GM10266 (cell line): ENCODE results near the gene MAML2.

Source experiments
- DNase-seq: peaks from one replicate; pipeline ENCODE4 v3.0.0; 2012; ENCODE audit errors: extremely low spot score
- TF ChIP-seq, protein P1 (sequence below): IDR thresholded peaks from 2 replicates; pipeline ENCODE4 v1.5.1; 2012; ENCODE audit warnings: mild to moderate bottlenecking, low read depth; ENCODE audit not compliant: control insufficient read depth, insufficient read depth; ENCODE audit errors: missing control alignments

MAML2 gene

DNA sequence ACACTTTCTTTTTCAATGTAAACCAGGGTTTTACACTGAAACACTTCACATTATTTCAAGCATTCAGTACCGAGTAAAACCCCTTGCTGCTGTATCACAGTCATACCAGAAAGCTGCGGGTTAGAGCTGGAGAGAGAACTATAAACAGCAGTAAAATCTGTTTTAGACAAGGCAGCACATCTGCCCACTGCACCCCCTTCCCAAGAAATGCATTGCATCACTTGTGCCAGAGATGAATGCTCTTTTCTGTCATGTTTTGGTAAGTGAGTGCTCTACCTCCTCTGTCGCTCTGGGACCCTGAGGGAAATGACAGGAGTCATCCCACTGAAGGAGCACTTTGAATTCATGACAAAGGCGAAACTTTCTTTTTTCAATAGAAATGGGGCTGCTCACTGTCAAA is 107.2 kb downstream of the MAML2 start:
- no peak for DNase-seq
- TF ChIP-seq, protein P1, sequence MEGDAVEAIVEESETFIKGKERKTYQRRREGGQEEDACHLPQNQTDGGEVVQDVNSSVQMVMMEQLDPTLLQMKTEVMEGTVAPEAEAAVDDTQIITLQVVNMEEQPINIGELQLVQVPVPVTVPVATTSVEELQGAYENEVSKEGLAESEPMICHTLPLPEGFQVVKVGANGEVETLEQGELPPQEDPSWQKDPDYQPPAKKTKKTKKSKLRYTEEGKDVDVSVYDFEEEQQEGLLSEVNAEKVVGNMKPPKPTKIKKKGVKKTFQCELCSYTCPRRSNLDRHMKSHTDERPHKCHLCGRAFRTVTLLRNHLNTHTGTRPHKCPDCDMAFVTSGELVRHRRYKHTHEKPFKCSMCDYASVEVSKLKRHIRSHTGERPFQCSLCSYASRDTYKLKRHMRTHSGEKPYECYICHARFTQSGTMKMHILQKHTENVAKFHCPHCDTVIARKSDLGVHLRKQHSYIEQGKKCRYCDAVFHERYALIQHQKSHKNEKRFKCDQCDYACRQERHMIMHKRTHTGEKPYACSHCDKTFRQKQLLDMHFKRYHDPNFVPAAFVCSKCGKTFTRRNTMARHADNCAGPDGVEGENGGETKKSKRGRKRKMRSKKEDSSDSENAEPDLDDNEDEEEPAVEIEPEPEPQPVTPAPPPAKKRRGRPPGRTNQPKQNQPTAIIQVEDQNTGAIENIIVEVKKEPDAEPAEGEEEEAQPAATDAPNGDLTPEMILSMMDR = no peak

DNA sequence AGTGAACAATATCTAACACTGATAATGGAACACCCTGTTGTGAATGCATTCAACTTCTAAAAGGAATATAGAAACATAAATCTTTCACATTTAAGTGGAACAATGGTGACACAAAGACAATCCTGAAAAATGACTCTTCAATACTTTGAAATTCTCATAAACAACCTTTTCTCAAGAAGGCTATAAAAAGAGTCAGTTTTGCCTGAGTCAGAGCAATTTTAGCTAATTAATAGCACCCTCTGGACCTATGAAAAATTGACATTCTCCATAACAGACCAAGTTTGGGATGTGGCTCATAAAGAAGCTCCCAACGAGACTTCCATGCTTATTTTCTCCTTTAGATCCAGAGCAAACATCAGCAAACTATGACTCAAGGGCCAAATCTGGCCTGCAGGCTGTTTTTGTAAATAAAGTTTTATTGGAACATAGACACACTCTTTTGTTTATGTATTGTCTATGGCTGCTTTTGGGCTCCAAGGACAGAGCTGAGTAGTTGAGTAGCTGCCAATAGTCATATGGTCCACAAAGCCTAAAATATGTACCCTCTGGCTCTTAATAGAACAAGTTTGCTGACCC is 108.0 kb downstream of the MAML2 start:
- TF ChIP-seq, protein P1 = no peak
- DNase-seq = no peak

DNA sequence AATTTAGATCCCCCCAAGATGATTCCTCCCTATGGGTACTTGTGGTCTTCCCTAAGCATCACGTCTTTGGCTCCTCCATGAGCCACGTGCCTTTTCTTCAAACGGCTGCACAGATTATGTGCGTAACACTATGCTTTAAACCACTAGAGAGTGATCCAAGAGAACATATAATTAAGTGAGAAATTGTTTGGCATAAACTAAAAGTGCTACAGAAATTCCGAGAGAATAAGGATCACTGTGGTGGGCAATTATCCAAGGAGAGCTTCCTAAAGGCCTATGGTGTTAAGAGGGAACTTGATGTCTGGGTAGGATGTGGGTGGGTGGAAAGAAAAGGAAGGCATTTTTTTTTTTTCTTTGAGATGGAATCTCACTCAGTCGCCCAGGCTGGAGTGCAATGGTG is 110.9 kb downstream of the MAML2 start:
- TF ChIP-seq, protein P1 = no peak
- no peak for DNase-seq

DNA sequence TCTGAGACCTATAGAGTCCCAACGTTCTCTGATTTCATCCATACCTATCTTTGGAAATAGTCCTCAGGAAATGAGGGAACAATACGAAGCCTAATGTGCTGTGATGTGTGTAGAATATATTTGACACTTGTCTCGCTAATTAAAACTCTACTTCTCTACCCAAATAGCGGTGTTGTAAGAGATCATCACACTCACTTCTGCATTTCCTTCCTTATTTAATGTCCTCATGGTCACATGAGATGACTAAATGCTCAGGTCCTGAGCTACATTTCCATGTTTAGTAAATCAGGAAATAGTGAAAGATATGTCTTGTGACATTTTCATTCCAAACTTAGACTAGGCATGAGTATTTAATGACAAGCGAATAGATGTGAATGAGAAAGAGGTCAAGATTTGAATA is 112.3 kb downstream of the MAML2 start:
- DNase-seq = no peak
- TF ChIP-seq, protein P1 = no peak

DNA sequence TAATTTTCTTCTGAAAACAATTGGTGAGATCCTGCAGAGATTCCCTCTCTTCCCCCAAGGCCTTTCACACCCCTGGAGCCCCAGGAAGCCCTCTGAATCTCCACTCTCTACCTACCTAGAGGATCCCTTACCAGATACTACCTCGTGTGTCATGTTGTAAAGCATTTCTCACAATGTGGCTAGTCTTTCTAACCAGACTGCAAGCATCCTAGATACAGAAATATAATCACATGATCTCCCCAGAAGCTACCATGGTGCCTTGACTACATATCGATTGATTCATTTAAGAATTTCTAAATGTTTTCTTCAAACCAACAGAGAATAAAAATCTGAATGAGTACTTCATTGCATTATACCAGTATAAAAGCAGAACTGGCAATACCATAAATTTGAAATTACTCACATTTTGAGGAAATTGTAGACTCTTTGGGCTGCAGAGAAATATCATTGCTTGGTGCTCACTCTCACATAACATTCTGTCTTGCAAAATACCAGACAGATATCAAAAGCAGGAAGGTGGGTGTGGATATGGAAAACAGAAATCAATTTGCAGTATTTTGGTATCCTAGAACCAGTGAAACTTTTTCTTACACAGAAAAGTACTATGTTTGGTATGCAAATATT is 113.5 kb downstream of the MAML2 start:
- no peak for DNase-seq
- TF ChIP-seq, protein P1 = no peak

DNA sequence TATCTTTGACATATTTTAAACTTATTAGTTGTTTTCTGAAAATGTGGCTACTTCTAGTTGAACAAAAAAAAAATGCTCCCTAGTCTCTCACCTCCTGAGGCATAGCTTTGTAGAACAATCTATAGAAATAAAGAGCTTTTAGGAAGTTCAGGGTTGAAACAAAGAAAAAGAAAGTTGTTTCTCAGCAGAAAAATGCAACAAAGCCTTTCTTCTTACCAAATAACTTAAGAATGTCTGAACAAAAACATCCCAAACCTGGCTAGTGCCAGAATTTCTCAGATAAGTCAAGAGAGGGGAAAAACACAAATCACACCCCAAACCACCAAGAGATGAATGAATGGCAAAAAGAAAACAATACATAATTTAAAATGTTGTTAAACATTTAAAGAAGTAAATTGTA is 114.1 kb downstream of the MAML2 start:
- no peak for DNase-seq
- TF ChIP-seq, protein P1 = no peak

DNA sequence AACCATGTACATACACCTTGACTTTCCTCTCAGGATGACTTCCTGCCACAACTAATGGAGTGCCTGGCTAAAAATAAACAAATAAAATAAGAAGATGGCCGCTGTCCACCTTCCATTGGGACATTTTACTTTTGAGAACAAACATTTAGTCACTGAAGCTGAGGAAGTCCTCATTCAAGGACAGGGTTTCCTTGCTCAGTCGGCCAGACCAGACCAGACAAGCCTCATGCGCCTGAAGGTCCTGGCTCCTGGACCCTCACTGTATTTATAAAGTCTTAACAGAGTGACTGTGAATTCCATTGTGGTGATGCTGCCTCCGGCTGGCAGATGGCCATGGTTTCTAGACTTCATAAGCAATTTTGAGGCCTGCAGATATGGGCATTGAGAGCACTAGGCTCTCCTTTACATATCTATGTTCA is 114.5 kb downstream of the MAML2 start:
- no peak for DNase-seq
- TF ChIP-seq, protein P1 = no peak
